NCI-H1048 (cell line): Measurements from ENCODE around the gene FXYD3.

ENCODE experiments used
- DNase-seq: peaks from one replicate; lab custom pipeline; 2025; lab: John Stamatoyannopoulos, UW

FXYD3 gene

DNA sequence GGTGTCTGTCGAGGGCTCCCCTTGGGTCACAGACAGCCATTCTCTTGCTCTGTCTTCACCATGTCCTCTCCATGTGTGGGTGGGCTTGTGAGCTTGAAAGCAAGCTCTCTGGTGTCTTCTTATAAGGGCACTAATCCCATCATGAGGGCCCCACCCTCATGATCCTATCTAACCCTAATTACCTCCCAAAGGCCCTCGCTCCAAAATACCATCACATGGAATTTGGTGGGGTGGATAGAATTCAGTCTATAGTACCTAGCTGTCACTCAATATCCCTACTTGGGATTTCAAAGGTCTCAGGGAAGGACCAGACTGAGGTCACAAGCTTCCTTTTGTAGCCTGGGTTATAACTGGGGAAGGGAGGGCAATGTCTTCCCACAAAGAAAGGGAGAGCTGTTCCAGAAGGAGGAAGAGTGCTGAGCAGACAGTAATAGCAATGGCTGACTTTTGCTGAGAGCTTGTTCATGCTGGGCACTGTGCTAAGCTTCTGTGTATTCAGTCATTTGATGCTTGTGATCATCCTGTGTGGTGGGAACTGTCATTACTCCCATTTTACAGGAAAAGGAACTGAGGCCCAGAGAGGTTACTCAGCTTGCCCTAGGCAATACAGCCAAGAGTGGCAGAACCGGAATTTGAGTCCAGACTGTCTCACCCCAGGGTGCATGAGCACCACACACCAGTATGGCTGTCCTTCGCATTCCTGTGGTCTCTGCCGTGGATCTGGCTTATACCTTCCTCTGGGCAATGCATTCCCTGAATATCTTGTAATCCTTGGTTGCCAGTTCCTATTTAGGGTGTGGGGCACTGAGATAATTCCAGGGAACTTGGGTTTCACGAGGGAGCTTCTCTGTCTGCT is 47.1 kb downstream of the FXYD3 start:
- DNase-seq, result no peak

GRCh38 chr19:35164418-35164817 is 48.8 kb downstream of the FXYD3 start:
- DNase-seq, result no peak

DNA sequence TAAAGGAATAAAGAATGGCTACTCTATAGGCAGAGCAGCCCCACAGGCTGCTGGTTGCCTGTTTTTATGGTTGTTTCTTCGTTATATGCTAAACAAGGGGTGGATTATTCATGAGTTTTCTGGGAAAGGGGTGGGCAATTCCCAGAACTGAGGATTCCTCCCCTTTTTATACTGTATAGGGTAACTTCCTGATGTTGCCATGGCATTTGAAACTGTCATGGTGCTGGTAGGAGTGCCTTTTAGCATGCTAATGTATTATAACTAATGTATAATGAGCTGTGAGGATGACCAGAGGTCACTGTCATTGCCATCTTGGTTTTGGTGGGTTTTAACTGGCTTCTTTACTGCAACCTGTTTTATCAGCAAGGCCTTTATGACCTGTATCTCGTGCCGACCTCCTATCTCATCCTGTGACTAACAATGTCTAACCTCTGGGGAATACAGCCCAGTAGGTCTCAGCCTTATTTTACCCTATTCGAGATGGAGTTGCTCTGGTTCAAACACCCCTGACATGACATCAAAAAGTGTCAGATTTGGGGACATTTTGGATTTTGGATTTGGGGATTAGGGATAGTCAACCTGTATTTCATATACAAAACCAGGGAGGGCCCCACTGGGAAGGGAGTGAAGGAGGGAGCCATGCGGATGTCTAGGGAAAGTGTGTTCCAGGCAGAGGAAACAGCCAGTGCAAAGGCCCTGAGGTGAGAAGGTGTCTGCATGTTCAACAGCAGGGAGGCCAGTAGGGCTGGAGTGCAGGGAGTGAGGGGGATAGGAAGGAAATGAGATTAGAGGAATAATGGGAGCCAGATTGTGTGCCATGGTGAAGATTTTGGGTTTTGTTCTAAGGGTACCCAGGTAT is 49.8 kb downstream of the FXYD3 start:
- DNase-seq, result no peak

DNA sequence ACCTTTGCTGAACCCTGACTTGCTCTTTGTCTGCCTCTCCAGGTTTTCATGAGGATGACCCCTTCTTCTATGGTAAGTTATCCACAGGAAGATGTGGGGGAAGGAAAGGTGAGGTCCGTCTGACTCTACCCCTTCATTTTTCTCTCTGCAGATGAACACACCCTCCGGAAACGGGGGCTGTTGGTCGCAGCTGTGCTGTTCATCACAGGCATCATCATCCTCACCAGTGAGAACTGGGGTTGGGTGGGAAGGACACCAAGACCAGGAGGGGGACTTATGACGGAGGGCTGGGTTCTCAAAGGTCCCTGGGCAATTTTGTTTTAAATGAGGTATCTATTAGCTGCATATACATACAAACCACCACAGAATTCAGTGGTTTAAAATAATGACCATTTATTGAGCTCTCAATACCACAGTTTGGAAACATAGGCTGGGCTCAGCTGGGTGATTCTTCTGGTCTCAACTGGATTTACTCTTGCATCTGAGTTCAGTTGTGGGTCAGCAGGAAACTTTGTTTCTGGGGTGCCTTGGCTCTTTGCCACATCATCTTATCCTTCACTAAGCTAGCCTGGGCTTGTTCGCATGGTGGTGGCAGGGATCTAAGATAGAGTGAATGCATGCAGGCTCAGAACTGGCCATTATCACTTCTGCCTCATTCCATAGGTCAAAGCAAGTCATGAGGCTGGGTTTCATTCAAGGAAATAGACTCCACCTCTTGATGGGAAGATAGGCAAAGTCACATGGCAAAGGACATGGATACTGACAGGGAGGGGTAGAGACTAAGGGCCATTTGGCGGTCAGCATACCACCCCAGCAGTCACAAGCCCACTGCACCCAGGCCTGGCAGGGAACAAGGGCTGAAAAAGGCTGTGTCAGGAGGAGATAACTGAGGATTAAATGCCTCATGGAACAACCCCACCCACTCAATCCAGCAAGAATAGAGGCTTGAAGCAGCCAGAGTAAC is 50.8 kb downstream of the FXYD3 start:
- no peak for DNase-seq

- DNase-seq, result no peak
Measured at GRCh38 chr19:35167251-35168119, 51.9 kb downstream of the FXYD3 start.

- DNase-seq, result no peak
Measured at GRCh38 chr19:35168196-35168595, 52.6 kb downstream of the FXYD3 start.

DNA sequence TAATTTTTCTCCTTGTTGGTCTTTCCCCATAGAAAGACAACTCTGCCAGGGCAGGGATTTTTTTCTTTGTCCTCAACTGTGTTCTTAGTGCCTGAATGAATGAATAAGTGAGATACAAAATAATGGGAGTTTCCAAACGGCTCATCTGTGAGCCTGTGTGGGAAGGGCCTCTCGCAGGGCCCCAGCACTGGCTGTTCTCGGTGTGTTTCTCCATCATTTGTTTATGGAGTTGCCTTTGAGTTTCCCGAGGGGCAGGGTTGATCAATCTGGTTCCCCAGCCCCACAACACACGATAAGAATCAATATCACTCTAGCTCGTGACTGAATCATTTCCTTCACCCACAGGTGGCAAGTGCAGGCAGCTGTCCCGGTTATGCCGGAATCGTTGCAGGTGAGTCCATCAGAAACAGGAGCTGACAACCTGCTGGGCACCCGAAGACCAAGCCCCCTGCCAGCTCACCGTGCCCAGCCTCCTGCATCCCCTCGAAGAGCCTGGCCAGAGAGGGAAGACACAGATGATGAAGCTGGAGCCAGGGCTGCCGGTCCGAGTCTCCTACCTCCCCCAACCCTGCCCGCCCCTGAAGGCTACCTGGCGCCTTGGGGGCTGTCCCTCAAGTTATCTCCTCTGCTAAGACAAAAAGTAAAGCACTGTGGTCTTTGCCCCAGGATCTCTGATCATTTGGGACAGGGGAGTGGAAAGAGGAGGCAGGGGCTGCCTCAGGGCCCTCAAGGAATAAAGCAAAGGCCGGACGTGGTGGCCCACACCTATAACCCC is 53.8 kb downstream of the FXYD3 start:
- no peak for DNase-seq

GRCh38 chr19:35170359-35171061 is 54.9 kb downstream of the FXYD3 start:
- no peak for DNase-seq

DNA sequence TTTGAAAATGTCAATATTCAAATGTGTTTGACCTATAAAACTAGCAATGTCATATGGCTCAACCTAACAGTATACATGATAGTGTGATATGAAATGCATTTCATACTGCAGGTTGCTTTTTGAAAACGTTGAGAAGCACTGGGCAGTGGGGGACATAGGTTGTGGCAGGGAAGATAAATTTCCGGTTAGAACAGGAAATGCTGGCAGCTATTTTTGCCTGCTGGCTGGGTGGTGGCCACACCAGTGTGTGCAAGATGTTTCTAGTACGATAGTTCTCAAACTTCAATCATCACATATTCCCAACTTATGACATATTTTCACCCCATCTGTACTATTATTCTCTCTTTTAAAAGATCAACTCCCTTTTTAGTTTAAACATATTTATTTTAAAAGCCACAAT is 56.1 kb downstream of the FXYD3 start:
- DNase-seq, result no peak
